Islet precursor cell (in vitro differentiated cells): Measurements from ENCODE around the gene DOCK4.

Experiments
- DNase-seq: peaks from one replicate; pipeline ENCODE4 v3.0.0-alpha.2; 2018

Gene DOCK4

DNA sequence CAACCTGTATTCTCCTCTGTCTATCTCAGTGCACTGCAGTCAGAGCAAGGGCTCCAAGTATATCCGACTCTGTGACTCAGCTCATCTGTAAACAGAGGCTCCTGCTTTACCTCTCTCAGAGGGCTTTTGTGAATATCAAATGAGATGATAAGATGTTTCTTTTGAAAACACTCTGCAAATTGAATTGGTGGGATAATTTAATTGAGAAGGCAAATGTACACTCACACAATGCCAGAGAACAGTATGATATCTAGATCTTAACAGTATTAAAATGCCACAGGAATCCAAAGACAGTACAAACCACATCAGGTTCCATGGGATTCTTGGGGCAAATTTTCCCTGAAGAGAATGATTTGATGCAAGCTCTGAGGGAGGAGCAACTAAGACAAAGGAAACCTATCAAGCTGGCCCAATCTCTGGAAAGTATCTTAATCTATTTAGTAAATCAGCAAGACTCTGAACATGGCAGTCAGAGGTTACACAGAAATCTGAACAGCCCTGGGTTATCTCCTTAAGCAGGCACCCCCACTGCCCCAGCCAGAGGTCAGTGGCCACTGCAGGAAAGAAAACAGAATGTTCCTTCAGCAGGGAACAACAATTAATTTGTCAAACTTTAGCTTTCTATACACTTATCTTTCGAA is 45.9 kb downstream of the DOCK4 start:
- no peak for DNase-seq

DNA sequence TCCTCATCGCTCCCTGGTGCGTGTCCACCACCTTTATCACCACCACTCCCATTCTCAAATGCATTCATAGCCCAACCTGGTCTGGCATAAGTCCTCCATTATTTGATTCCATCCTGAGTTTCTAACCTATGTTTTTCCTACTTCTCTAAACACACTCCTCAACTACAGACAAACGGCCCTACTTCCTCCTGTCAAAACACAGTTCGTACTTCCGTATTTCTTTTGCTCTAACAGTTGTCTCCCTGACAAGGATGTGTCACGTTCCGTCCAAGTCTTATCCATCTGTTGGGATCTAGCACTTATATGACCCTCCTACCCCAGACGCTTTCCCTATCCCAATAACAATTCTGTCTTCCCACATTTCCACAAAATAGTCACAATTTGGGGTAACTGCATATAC is 46.8 kb downstream of the DOCK4 start:
- DNase-seq = no peak

DNA sequence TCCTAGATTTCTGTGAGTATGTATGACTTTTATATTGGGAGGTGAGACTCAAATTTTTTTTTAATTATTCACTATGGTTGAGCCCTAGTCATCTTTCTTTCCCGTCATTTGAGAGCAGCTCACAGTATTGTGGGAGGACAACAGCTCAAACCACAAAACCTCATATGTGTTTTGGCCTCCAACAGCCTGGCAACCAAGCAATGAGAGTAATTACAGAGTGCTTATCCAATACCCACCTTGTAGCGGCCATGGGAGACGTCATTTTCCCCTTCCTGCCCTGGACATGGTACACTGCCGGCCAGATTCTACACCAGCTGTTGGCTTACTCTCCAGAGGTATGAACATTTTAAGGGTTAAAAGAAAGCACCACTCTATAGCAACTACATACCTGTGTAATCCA is 49.1 kb downstream of the DOCK4 start:
- peak; percentile 56 for DNase-seq

DNA sequence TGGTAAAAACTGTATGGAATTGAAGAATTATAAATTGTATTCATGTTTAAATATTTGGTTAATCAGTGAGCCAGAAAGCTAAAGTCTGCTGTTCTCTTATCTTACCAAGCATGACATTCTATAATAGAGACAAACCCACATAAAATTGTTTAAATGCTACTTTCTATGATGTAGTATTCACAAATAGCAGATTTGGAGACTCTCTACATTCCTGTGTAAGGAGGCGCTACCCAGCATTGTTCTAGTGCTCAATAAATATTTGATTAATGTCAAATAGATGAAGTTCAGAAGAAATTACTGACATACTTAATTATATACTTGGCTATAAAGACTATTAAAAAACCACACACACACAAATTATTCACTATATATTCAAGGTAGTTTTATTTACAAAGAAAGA is 49.8 kb downstream of the DOCK4 start:
- no peak for DNase-seq

DNA sequence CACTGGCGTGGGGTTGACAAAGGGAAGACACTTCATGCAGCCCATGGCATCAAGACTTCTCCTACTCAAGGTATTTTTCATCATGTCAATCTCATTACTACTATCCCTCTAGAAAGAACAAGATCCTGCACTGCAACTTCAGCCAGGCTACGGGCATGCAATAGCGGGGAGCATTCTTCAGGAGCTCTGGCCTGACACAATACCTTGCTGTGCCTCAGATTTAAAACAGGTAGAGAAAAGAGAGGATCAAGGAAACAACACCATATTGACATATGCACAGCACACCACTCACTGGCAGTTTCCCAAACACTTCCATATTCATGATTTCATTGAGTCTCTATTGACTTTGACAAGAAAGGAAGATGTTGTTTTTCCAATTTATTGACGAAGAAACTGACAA is 51.5 kb downstream of the DOCK4 start:
- no peak for DNase-seq

DNA sequence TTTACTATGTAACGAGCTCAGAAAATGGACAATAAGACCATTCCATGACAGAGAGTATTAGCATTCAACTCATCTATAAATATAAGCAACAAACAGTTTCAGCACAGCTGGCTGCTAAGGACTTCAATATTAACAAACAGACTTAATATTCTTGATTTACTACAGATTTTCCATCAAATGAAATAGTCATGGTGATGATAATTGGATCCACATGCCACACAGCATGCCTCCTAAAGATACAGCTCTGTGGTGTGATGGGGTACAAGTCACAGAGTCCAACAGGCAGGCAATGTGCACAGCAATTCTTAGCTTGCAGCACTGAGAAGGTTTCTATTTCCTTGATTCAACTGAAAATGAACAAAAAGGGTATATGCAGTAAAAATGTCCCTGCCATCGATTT is 54.0 kb downstream of the DOCK4 start:
- DNase-seq = no peak

DNA sequence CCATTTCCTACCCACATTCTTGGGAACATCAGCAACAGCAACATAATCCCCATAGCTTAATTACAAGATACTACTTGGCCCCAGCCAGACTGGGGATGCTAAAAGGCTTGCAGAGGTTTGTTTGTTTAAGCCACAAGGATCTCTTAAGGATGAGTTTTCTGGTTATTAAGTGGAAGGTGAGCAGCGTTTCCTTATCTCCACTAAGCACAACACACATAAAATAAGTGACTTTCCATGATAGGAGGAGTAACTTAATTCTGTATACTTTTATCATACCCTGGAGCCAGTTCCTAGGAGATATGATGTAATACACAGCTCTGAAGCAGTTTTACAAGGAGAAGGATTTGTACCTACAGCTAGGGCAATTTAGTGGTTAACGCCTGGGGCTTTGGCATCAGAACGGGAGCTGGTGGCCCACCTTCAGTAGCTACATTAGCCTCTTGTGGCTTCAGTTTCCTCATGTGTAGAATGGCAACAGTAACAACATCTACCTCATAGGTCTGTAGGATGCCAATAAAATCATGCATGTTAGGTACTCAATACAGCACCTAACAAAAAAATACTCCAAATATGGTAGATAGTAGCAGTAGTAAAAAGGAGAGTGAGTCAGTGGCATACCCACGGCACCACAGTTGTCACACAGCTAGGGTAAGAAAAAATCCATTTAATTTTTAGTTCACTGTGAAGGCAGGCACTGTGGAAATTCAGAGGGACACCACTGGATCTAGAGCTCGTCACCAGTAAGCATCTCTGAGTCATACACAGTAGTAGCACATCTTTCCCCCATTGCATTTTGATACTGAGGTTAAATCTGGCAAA is 55.2 kb downstream of the DOCK4 start:
- DNase-seq = no peak

DNA sequence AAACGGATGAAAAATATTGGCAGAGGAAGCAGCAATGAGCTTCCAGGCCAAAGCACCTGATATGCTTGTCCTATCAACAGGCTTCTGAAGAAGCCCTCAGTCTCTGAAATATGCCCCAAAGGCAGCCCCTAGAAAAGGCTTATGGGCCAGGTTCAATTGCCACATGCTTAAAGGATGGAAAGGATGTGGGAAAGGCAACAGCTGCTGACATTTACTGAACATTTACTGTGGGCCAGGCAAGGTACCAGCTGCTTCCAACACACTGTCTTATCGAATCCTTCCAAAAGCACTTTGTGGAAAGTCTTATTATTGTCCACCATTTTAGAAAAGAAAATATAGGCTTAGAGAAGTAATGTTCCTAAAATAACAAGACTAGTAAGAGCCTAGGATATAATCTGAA is 56.5 kb downstream of the DOCK4 start:
- DNase-seq = no peak

DNA sequence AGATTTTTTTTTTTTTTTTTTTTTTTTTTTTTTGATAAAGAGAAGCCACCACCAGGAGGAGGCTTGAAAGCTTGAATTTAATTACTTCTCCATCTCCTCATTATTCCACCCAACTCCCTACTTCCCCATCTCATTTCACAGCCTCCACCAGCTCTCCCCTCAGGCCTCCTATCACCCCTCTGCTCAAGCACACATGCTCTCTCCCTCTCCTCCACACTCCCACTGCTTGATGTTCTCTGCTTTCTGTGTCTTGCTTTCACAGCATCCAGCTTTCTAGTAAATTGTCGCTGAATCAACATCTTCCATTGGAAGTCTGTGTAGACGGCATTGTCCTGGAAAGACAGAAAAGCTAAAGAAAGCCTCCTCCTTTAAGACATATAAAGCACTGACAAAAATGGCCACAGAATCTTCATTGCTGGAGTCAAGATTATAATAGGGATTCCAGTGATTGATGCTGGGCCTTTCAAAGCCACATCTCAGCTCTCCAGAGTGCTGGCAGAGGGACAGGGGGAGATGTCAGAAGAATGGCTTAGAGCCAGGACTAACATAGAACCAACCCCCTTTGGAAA is 58.3 kb downstream of the DOCK4 start:
- DNase-seq = no peak

DNA sequence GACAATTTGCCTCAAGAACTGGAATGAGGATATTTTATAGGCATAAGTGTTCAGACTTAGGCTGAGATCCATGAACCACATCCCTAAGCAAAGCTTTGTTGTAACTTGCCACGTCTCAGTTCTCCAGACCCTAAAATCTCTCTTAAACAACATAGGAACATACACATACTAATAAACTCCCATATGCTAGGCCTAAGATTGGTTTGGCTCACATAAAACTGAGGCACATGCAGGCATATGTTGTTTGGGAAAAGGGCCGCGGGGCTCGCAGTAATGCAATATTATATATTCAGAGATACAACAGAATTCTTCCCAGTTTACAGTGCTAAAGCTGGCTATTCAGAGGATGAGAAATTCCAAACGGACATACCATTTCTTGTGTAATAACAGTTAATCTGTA is 61.0 kb downstream of the DOCK4 start:
- no peak for DNase-seq

DNA sequence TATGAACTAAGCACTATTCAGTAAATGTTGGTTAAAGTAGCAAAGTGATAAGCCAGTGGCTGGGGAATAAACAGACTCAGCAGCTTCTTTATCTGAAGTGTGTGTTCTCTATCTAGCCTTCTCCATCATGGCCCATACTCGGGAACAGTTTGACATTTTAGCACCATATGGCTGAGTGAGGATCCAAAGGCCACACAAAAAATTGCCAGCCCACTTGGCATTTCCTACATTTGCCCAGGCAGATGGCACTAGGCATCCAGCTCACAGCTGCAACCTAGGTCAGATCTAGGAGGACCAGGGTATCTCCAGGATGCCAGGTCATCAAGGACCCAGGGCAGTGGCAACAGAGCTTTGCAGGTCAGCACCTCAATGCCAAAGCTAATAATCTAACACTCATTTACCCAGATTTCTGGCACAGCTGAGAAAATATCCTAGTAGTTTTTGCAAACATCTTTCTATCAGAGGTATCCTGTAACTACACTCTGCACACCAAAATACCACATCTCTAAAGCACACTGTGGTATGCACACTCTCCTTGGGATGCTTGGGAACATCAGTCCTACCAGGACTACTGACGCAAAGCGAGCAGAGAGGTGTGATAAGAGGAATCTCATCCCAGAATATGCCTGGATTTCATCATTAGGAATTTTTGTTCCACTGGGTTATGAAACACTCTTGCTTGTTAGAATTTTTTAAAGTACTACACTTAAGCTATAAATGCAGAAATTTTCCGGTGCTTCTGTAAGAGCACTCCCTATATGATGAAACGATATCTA is 61.7 kb downstream of the DOCK4 start:
- no peak for DNase-seq

DNA sequence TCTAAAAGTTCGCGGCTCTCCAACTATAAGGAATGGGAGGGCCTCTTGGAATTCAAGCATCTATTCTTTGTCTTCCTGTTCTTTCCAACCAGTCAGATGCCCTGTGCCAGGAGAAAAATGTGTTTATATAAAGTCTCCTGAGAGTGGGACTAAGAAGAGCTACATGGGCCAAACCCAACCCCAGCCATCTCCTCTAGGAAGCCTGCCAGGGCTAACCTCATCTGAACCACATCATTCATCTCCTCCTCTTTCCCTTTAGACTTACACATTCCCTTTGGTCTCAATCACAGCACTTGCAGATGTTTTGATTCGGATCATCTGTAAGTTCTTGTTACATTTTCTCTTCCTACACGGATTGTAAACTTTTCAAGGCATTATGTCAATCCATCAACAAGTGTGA is 62.6 kb downstream of the DOCK4 start:
- DNase-seq = no peak

DNA sequence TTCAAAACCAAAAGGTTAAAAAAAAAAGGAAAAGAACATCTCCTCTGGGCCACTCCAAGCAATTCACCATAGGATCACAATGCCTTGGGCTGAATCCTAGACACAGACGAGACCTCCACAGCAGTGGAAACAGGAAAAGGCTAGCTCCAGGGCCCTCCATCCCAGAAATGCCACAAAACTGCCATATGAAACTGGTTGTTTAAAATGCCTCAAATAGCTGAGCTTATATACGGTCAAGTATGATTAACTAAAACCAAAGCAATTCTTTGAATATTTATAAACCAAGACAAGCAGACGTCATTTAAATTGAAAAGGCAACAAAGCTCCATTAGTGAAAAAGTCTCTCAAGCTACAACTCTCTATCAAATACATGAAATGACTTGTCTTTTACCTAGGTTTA is 63.1 kb downstream of the DOCK4 start:
- DNase-seq = no peak

DNA sequence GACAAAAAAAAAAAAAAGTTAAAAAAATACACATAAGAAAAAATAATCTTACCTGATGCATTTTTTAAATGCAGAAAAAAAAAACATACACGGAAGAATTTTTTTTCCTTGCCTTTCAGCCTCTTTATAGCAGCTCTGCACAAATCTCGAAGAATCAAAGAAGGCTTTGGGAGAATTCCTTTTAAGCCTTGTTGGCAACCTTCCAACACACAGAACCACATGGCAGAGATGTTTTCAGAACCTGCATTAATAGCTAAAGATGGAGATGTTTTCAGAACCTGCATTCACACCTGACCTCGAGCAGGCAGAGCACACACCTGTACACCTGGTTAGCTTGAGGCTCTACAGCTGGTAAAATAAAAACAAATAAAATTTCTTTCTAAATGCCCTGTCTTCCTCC is 65.6 kb downstream of the DOCK4 start:
- no peak for DNase-seq

DNA sequence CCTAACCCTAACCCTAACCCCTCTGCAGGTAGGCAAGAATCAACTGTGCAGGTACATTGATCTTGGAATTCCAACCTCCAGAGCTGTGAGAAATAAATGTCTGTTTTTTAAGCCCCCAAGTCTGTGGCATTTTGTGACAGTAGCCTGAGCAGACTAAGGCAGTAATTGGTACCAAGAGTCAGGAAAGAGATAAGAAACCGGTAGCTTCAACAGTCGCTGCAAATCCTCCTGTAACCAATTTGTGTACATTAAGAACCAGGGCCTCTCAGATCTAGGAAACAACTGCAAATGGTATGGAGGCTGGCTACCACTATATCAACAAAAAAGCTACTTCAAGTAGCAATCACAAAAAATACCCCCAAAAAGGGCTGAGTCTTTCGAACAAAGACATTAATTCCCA is 67.3 kb downstream of the DOCK4 start:
- DNase-seq = no peak

DNA sequence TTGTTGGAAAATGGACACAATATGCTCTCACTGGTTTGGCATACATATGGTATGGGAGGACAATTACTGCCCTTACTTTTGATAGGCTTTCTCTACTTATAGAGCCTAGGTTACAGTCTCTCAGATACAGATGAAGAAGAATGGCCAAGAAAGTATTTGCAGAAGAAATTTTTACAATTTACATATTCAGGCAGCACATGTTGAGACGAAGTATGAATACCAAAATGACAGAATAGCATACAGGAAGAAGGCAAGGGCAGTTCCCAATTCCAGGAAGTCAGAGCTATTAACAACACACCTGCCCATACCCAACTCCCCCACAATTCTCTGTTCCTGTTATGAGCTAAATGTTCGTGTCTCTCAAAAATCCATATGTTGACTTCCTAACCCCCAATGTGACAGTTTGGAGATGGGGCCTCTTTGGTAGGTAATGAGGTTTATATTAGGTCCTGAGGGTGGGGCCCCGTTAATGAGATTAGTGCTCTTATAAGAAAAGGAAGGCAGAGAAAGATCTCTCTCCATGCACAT is 67.8 kb downstream of the DOCK4 start:
- DNase-seq = no peak

DNA sequence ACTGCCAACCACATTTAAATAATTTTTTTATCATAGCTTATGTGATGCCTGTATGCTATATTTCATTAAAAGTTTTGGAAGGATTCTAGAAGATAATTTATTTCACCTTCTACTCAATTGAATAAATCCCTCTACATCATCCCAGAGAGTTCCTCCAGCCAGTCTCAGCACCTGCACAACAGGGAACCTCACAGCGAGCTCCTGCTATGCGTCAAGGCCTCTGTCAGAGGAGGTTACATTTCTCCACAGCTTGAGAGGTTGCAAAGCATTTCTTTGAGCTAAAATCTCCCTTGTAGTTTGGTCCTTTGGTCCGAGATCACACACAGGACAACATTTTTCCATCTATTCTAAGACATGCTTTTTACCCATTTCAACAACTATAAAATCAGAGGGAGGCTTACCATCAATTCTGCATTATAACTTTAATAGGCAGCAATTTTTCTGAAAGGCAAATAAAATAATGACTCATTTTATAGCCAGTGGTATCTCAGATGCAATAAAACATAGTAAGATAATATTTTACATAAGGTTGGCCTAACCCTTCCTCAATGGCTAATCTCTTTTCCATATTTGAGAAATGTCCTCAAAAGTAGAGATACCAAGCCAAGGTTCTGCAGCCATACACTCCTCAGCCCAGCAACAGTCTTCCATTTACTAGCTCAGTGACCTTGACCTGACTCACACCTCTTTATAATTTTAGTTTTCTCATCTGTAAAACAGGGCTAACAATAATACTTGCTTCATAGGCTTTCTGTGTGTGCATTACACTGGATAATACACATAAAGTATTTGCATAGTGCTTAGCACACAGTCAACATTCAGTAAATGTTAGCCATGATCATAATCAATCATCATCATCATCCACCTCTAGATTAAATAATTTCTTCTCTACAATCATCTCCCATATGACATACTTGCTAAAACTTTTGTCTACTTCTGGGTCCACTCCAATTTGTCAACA is 68.8 kb downstream of the DOCK4 start:
- DNase-seq = no peak

DNA sequence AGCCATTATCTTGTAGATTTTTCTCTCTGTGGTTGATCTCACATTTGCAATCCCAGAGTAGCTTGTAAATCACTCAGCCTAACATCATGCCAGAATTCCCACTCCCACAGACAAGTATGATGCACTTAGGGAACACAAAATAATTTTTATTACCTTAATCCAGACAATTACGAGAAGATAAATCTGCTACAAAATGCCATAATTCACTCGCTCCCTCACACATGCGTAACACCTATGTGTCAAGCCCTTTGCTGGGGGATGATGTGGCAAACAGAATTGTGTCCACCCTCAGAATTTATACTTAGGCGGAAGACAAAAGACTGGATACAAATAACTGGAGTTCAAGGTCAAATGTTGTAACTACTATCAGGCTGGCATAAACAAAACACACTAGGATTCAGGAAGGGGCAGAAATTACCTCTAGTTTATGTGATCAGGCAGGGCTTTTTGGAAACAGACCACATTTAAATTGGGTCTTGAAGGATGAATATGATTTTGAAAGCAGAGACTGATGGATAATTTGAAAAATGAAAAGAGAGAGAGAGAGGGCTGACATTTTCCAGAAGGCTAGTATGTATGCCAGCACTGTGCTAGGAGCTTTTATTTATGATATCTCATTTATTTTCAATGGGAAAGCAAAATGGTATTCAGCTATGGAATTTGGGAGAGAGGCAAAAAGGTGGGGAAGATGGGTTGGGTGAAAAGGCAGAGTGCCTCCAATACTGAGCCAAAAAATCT is 69.8 kb downstream of the DOCK4 start:
- no peak for DNase-seq

DNA sequence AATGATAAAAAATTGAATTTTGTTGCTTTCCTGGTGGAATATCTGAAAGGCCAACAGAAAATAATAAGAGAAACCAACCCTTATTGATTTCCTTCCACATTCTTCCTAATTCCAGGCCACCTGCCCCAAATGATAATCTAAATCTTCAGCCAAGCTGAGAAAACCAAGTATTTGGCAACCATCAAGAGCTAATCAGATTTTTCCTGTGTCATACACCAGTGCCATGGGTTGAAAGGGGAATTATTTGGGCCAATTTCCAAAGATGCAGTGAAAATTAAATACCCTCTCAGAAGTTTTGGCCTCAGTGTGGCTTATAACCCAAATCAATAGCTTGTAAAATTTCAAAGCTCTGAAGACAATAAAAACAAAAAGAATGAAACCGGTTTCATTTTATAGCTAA is 70.4 kb downstream of the DOCK4 start:
- no peak for DNase-seq

DNA sequence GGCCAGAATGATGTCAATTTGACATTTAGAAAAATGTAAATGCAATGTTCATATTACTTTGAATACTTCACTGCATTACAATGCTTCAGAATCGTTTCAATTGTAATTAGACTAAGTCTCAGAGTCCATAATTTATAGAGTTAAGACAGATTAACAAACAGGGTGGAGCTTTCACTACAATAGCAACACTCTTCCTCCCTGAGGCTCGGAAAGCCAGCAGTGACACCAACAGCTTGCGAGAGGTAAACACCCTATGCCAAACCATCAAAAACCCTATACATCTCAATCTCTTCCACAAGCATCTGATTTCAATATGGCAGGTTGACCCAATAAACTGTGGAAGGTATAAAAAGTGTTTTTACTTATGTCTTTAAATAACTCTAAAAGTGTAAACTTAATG is 72.2 kb downstream of the DOCK4 start:
- no peak for DNase-seq

DNA sequence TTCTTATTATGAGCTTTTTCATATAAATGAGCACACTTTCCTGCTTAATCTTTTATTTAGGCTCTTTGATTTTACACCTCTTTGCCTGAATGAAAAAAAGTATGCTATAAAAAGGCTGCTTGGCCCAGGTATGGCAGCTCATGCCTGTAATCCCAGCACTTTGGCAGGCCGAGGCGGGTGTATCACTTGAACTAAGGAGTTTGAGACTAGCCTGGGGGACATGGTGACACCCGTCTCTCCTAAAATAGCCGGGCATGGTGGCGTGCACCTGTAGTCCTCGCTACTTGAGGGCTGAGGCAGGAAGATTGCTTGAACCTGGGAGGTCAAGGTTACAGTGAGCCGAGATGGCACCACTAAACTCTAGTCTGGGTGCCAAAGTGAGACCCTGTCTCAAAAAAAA is 72.9 kb downstream of the DOCK4 start:
- DNase-seq = no peak
